ENCODE data around the gene PLK3. TPM values are rescaled to one million over a fixed set of nuclear protein-coding genes. Genes with fewer than 3 reads are reported as not detected.

Gene PLK3
- total and polyA plus RNA-seq, 2 of the 4 experiments (the other 2 are of a cell fraction) = 15.8 to 51.6 TPM

DNA sequence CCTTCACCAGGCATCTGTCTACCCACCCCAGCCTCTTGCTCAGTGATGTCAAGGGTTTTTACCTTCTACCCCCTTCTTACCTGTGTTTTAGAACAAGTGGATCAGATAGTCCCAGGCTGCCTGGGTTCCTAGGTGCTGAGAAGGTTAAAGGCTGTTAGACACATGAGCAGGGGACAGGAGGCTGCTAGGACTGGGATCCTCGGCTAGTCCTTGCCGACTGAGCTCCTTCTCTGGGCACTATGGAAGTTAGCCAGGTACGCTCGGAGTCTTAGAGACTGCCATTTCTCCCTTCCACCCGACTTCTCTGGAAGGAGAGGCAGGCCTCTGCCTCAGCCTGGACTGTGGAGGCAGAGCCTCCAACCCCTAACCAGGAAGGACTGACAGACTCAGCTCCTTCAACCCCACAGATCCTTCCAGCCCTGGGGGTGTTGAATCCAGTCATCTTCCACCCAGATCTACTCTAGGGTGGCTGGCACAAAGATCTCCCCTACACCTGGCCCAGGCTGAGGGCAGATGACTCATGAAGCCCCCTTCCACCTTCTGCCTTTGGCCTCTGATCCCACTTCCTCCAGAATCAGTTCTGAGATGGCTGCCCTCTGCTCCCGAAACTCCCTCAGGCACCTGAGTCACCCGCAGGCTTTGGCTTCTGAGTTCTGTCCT is 6.7 kb downstream of the PLK3 start, which contains the start of gene DYNLT4:
DYNLT4 (minus strand) TSS at position 648 of the 660 bp plus-strand sequence. CDS start 683 bp downstream, outside the sequence.
- H3K56ac ChIP-seq (ENCODE audit: extremely low read depth, insufficient read depth, low read length) = peak within 1 kb of the TSS; percentile 96
- in situ Hi-C loops (cut with MboI; ENCODE audit: low sequenced_read_pairs) (no loop called here), intact Hi-C loops (cut with micrococcal nuclease) (loop anchor here (5.0 to 10.0 kb wide), 2 partner anchors 75 to 498 kb away; partner anchors contain the start of gene RNU5D-1), dilution Hi-C loops (cut with HindIII; ENCODE audit: low sequenced_read_pairs, unreplicated experiment) (no loop called here)
- peak within 1 kb of the TSS; percentile 95 for H2BK20ac ChIP-seq (ENCODE audit: low read depth, low read length)
- H4K5ac ChIP-seq (ENCODE audit: low read depth, low read length) = peak within 1 kb of the TSS; percentile 95
- no peaks in the 10 kb centered on the region for H3K27me3 ChIP-seq (ENCODE audit: control insufficient read depth, insufficient read depth, low read length)
- H3K9ac ChIP-seq (ENCODE audit: low read depth, low read length) = peak within 1 kb of the TSS; percentile 96
- no peak within 1 kb of the TSS for H3K4me3 ChIP-seq (ENCODE audit: insufficient read depth, low read depth, low read length)
- peaks cover 38% of the 10 kb centered on the region for H3K36me3 ChIP-seq (ENCODE audit: control insufficient read depth, insufficient read depth, low read length)
- peaks cover 55% of the 10 kb centered on the region for H3K4me1 ChIP-seq (ENCODE audit: control insufficient read depth, insufficient read depth, low read length)
- DNase-seq = no peak
- peak within 1 kb of the TSS; percentile 86 for H3K27ac ChIP-seq (ENCODE audit: insufficient read depth, low read length)
- H2AK5ac ChIP-seq (ENCODE audit: low read depth, low read length) = peak within 1 kb of the TSS; percentile 99
- H4K20me1 ChIP-seq (ENCODE audit: insufficient read depth, low read length) = peaks cover 21% of the 10 kb centered on the region
- H3K4ac ChIP-seq (ENCODE audit: low read depth, low read length) = peak within 1 kb of the TSS; percentile 100
- peak within 1 kb of the TSS; percentile 97 for H3K14ac ChIP-seq (replicated peaks; ENCODE audit: low read depth, low read length)
- H3K4me2 ChIP-seq (ENCODE audit: low read depth, low read length) = peak within 1 kb of the TSS; percentile 60
- peak within 1 kb of the TSS; percentile 98 for H2BK120ac ChIP-seq (ENCODE audit: low read depth, low read length)
- peak within 1 kb of the TSS; percentile 65 for H2AFZ ChIP-seq (replicated peaks; ENCODE audit: low read length, poor library complexity)
- H4K8ac ChIP-seq (ENCODE audit: low read depth in 2 of 2, low read length in 2 of 2) = peak within 1 kb of the TSS; percentile 94 to 99
- no peaks in the 10 kb centered on the region for H3K9me3 ChIP-seq (ENCODE audit: control insufficient read depth, insufficient read depth, low read length)
- POLR2A ChIA-PET (ENCODE audit: unreplicated experiment) = interaction anchor here (3.7 kb wide), 1 partner anchor 11 kb away, joined by 30 read pairs; no protein-coding TSS in a partner anchor
- CTCF ChIA-PET = no interaction called here
- no peak for ATAC-seq (ENCODE audit: low read depth)
- peaks cover 35% of the 10 kb centered on the region for H3K9me1 ChIP-seq (ENCODE audit: insufficient read depth, low read length)
- WGBS, 2 experiments (ENCODE audit: extremely low coverage in 2 of 2, insufficient read length in 1 of 2) = no CpG with 5 or more reads among the region's 7 CpGs
- peak within 1 kb of the TSS; percentile 96 for H2BK15ac ChIP-seq (ENCODE audit: low read depth, low read length)
- H4K91ac ChIP-seq (ENCODE audit: insufficient read depth, low read depth, low read length) = peak within 1 kb of the TSS; percentile 100
- TF ChIP-seq CEBPB (IDR thresholded peaks at IDR 0.05; ENCODE audit: low read depth, low read length) (no peak), FOS (IDR thresholded peaks at IDR 0.05; ENCODE audit: low read depth, low read length) (peak; percentile 62; the same call in 1 of the 2 replicates), BHLHE40 (IDR thresholded peaks at IDR 0.05; ENCODE audit: low read depth, low read length) (no peak), NFE2L2 (IDR thresholded peaks at IDR 0.05; ENCODE audit: low read depth, low read length) (0 out of 2 replicates have a peak, but pooled peaks have one; percentile 30), CTCF (conservative IDR thresholded peaks at IDR 0.05; ENCODE audit: low read depth, low read length) (no peak), MXI1 (IDR thresholded peaks at IDR 0.05; ENCODE audit: borderline replicate concordance, low read depth, low read length) (no peak), RAD21 (IDR thresholded peaks at IDR 0.05; ENCODE audit: low read length) (no peak)
- TF ChIP-seq, protein P1, sequence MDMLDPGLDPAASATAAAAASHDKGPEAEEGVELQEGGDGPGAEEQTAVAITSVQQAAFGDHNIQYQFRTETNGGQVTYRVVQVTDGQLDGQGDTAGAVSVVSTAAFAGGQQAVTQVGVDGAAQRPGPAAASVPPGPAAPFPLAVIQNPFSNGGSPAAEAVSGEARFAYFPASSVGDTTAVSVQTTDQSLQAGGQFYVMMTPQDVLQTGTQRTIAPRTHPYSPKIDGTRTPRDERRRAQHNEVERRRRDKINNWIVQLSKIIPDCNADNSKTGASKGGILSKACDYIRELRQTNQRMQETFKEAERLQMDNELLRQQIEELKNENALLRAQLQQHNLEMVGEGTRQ (IDR thresholded peaks at IDR 0.05; ENCODE audit: low read depth, low read length) = no peak
- TF ChIP-seq, protein P2, sequence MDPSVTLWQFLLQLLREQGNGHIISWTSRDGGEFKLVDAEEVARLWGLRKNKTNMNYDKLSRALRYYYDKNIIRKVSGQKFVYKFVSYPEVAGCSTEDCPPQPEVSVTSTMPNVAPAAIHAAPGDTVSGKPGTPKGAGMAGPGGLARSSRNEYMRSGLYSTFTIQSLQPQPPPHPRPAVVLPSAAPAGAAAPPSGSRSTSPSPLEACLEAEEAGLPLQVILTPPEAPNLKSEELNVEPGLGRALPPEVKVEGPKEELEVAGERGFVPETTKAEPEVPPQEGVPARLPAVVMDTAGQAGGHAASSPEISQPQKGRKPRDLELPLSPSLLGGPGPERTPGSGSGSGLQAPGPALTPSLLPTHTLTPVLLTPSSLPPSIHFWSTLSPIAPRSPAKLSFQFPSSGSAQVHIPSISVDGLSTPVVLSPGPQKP (IDR thresholded peaks at IDR 0.05; ENCODE audit: borderline replicate concordance, low read depth, low read length) = no peak
- peak within 1 kb of the TSS; percentile 96 for H3K18ac ChIP-seq (ENCODE audit: low read depth, low read length)
- peak within 1 kb of the TSS; percentile 99 for H2BK5ac ChIP-seq (ENCODE audit: low read depth, low read length, poor library complexity, severe bottlenecking)
- no TSS peak for BruUV-seq (replicated peaks)
- H2AK9ac ChIP-seq (replicated peaks; ENCODE audit: low read depth, low read length, poor library complexity) = peak within 1 kb of the TSS; percentile 99
- peak within 1 kb of the TSS; percentile 96 for H3K23ac ChIP-seq (ENCODE audit: low read depth, low read length)
- peaks cover 30 to 73% of the 10 kb centered on the region in 2 experiments for H3K79me1 ChIP-seq (ENCODE audit: low read depth in 1 of 2, low read length in 2 of 2)
